ENCODE measurements around the gene PLAGL2.

GRCh38 chr20:32231245-32231644 lies 23.7 kb upstream of the PLAGL2 start:
- TF ChIP-seq CTCF (IDR thresholded peaks at IDR 0.05) (no peak), ZFX (IDR thresholded peaks at IDR 0.05; ENCODE audit: borderline replicate concordance) (no peak)

Measured in 22Rv1 (cell line).